A549 (cell line): Measurements from ENCODE around the gene NPAS1. TPM values are rescaled to one million over a fixed set of nuclear protein-coding genes. Genes with fewer than 3 reads are reported as not detected.

Experiments
- ATAC-seq, 2 experiments: fragments of 200-7000 bp in 1 of 2; fragments of >200 bp in 1 of 2; cut with Nextera tagmentation in 1 of 2; cut with Tn5 transposase in 1 of 2; 3 replicates each; pipeline versions ENCODE4 v1.8.0 to v1.9.1; 2018 to 2020; ENCODE audit warnings: mild to moderate bottlenecking in 1 of 2, moderate library complexity in 1 of 2
- CTCF ChIA-PET: fragments of 300-600 bp; sonication (Branson Sonifier 250); formaldehyde crosslinking; extraction: SDS; loops from one replicate; lab custom pipeline; 2021; ENCODE audit warnings: antibody characterized with exemption, inconsistent platforms; lab: Yijun Ruan, JAX
- POLR2A ChIA-PET: fragments of 350-600 bp; formaldehyde crosslinking; extraction: SDS; loops from one replicate; lab custom pipeline; 2021; ENCODE audit warnings: antibody characterized with exemption, inconsistent platforms; lab: Yijun Ruan, JAX
- DNase-seq, 2 experiments: peaks; one replicate each; pipeline versions ENCODE4 v3.0.0 to v3.0.0-alpha.2; 2011 to 2016; ENCODE audit warnings: low read depth in 1 of 2, low spot score in 1 of 2
- FAIRE-seq: peaks from 2 replicates; lab custom pipeline; 2011; peaks lifted over from hg19 to GRCh38; lab: Jason Lieb, UNC
- H3K27ac ChIP-seq, 2 experiments: fragments of >200 bp; sonication (Bioruptor Twin); formaldehyde crosslinking; 3 replicates each; pipeline ENCODE4 v1.5.1; 2016 to 2017
- H3K4me1 ChIP-seq: fragments of >200 bp; sonication (Bioruptor Twin); formaldehyde crosslinking; 3 replicates; pipeline ENCODE4 v1.6.1; 2016
- H3K4me2 ChIP-seq: fragments of >200 bp; sonication (Bioruptor Twin); formaldehyde crosslinking; 3 replicates; pipeline ENCODE4 v1.6.1; 2016
- H3K4me3 ChIP-seq: fragments of >200 bp; sonication (Bioruptor Twin); formaldehyde crosslinking; 3 replicates; pipeline ENCODE4 v1.5.1; 2016
- H3K9me3 ChIP-seq: fragments of >200 bp; sonication (Bioruptor Twin); formaldehyde crosslinking; 3 replicates; pipeline ENCODE4 v1.6.1; 2016
- CBX2 ChIP-seq: fragments of 200-600 bp; sonication (generic); IDR thresholded peaks from 2 replicates; pipeline ENCODE4 v1.6.1; 2016; ENCODE audit warnings: low read depth, mild to moderate bottlenecking, borderline replicate concordance
- CBX8 ChIP-seq: fragments of 200-600 bp; sonication (generic); IDR thresholded peaks from 2 replicates; pipeline ENCODE4 v1.6.1; 2016
- CHD2 ChIP-seq: fragments of 150-350 bp; IDR thresholded peaks from 2 replicates; pipeline ENCODE4 v1.6.1; 2014; ENCODE audit warnings: low read length; ENCODE audit not compliant: partially characterized antibody
- EHMT2 ChIP-seq: fragments of 200-600 bp; sonication (generic); IDR thresholded peaks from 2 replicates; pipeline ENCODE4 v1.6.1; 2016; ENCODE audit warnings: antibody characterized with exemption, low read depth, mild to moderate bottlenecking, moderate library complexity
- EP300 ChIP-seq, 2 experiments: fragments of >200 bp; sonication (Bioruptor Twin); formaldehyde crosslinking; IDR thresholded peaks; 2 replicates in 1 of 2; 3 replicates in 1 of 2; pipeline ENCODE4 v1.6.1; 2016 to 2017
- FOSB ChIP-seq: fragments of 250-450 bp; sonication (Bioruptor Pico); IDR thresholded peaks from 2 replicates; pipeline ENCODE4 v1.5.0; 2020; ENCODE audit warnings: mild to moderate bottlenecking, moderate library complexity
- FOSL2 ChIP-seq, 2 experiments: fragments of 450-650 bp in 1 of 2; fragments of >200 bp in 1 of 2; sonication (Bioruptor Twin) in 1 of 2; formaldehyde crosslinking; IDR thresholded peaks; 2 replicates each; pipeline versions ENCODE4 v1.5.0 to v1.6.1; 2016 to 2020; ENCODE audit warnings: mild to moderate bottlenecking in 1 of 2, moderate library complexity in 1 of 2
- HDAC2 ChIP-seq: fragments of 200-600 bp; sonication (generic); IDR thresholded peaks from 2 replicates; pipeline ENCODE4 v1.6.1; 2016
- KDM5A ChIP-seq: fragments of 200-600 bp; sonication (generic); IDR thresholded peaks from 2 replicates; pipeline ENCODE4 v1.6.1; 2016; ENCODE audit warnings: antibody characterized with exemption, mild to moderate bottlenecking
- NR3C1 ChIP-seq: fragments of >200 bp; sonication (Bioruptor Twin); formaldehyde crosslinking; IDR thresholded peaks from 3 replicates; pipeline ENCODE4 v1.6.1; 2017
- PHF8 ChIP-seq: fragments of 200-600 bp; sonication (generic); IDR thresholded peaks from 2 replicates; pipeline ENCODE4 v1.6.1; 2016; ENCODE audit warnings: low read depth, mild to moderate bottlenecking, antibody characterized with exemption, moderate library complexity, borderline replicate concordance
- RAD21 ChIP-seq, 2 experiments: fragments of >200 bp in 1 of 2; sonication (Bioruptor Twin) in 1 of 2; formaldehyde crosslinking in 1 of 2; IDR thresholded peaks in 1 of 2; conservative IDR thresholded peaks in 1 of 2; 2 replicates in 1 of 2; 3 replicates in 1 of 2; pipeline ENCODE4 v1.6.1; 2012 to 2018; ENCODE audit warnings: inconsistent platforms in 1 of 2
- RNF2 ChIP-seq: fragments of 200-600 bp; sonication (generic); IDR thresholded peaks from 2 replicates; pipeline ENCODE4 v1.6.1; 2016; ENCODE audit warnings: low read depth, mild to moderate bottlenecking, antibody characterized with exemption, moderate library complexity, borderline replicate concordance
- SREBF2 ChIP-seq: fragments of 450-650 bp; IDR thresholded peaks from 2 replicates; pipeline ENCODE4 v1.6.1; 2014; ENCODE audit warnings: mild to moderate bottlenecking, moderate library complexity
- TP53 ChIP-seq: fragments of 250-450 bp; sonication (Bioruptor Pico); IDR thresholded peaks from 2 replicates; pipeline ENCODE4 v1.5.0; 2021; ENCODE audit warnings: mild to moderate bottlenecking, moderate library complexity
- ZC3H11A ChIP-seq: fragments of 450-650 bp; IDR thresholded peaks from 2 replicates; pipeline ENCODE4 v1.6.1; 2014; ENCODE audit warnings: antibody characterized with exemption, mild to moderate bottlenecking
- ZFP36 ChIP-seq: fragments of 450-650 bp; IDR thresholded peaks from 2 replicates; pipeline ENCODE4 v1.6.1; 2014; ENCODE audit warnings: borderline replicate concordance; ENCODE audit not compliant: partially characterized antibody
- ZSCAN20 ChIP-seq: fragments of 250-450 bp; sonication (Bioruptor Pico); IDR thresholded peaks from 2 replicates; pipeline ENCODE4 v1.8.0; 2022; ENCODE audit warnings: mild to moderate bottlenecking, moderate library complexity
- WGBS: methylation state at CpG from one replicate; pipeline ENCODE4 v1.1.6; 2017; ENCODE audit errors: missing lambda C conversion rate; 5-methylcytosine and 5-hydroxymethylcytosine counted together
- polyA plus RNA-seq, 4 experiments: library from polyadenylated mRNA; depleted of rRNA in 3 of 4; stranded (reverse); fragments of >200 nt; fragmentation: RNase III in 1 of 4; extraction: RNeasy Plus Mini Kit Qiagen cat#74134 plus additional on column Dnase treatment in 1 of 4; gene quantifications; 2 replicates in 3 of 4; 3 replicates in 1 of 4; pipeline ENCODE4 v1.2.3, GENCODE V29; 2011 to 2017
- TF ChIP-seq, protein P1 (sequence below): fragments of >200 bp; sonication (Bioruptor Twin); formaldehyde crosslinking; IDR thresholded peaks from 2 replicates; pipeline ENCODE4 v1.6.1; 2016
- TF ChIP-seq, protein P2 (sequence below): fragments of 250-450 bp; sonication (Bioruptor Pico); IDR thresholded peaks from 2 replicates; pipeline ENCODE4 v1.5.0; 2020; ENCODE audit warnings: low read depth, mild to moderate bottlenecking, moderate library complexity
- TF ChIP-seq, protein P3 (sequence below): IDR thresholded peaks from 2 replicates; pipeline ENCODE4 v1.6.1; 2012; ENCODE audit warnings: low read depth, borderline replicate concordance
- TF ChIP-seq, protein P4 (sequence below): IDR thresholded peaks from 2 replicates; pipeline ENCODE4 v1.6.1; 2012
- TF ChIP-seq, protein P5 (sequence below): fragments of 200-600 bp; sonication (generic); IDR thresholded peaks from 2 replicates; pipeline ENCODE4 v1.6.1; 2016; ENCODE audit warnings: antibody characterized with exemption, mild to moderate bottlenecking, moderate library complexity
- TF ChIP-seq, protein P6 (sequence below): fragments of >200 bp; sonication (Bioruptor Twin); formaldehyde crosslinking; IDR thresholded peaks from 3 replicates; pipeline ENCODE4 v1.5.1; 2016

NPAS1 gene
- polyA plus RNA-seq, 2 of the 4 experiments (the other 2 are of a cell fraction): 1.5 to 2.3 TPM

DNA sequence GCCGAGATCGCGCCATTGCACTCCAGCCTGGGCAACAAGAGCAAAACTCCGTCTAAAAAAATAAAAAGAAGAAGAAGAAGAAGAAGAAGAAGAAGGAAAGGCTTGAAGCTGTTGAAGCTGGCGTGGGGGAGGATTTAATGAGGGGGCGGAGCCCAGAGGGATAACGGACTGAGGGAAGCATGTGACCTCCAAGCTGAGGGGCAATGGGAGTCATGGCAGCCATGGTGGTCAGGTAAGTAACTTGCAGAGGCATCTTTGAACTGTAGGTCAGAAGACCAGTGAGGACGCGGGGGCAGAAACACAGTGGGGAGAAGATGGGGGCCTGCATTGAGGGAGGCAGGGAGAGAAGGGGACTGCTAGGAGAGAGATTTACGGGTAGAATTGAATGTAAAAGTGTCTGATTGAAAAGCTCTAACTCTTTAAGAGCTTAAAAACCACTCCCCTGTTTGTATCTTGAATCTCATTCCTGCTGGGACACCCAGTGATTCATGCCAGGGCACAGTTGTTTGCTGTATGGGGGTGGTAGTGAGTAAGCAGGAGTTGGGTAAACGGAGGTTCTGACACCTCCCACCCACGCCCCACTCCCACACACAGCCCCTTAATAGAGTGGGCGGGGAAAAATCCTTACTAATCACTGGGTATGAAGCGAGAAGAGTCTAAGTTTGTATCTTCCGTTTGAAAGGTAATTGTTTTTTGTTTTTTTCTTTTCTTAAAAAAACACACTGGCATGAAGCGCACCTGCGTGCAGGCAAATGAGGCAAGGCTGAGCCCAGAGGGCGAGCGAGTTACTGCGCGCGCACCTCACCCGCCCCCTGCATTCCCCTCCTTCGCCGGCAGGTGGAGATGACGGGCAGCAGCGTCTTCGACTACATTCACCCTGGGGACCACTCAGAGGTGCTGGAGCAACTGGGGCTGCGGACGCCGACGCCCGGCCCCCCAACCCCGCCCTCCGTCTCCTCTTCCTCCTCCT is 15.8 kb downstream of the NPAS1 start (continued):
- TF ChIP-seq FOSL2 (IDR thresholded peaks at IDR 0.05) (peak; percentile 74), FOSL2 (CRISPR knock-in tag; IDR thresholded peaks at IDR 0.05) (peak; percentile 88), NR3C1 (no peak), FOSB (CRISPR knock-in tag) (no peak)
- TF ChIP-seq, protein P1, sequence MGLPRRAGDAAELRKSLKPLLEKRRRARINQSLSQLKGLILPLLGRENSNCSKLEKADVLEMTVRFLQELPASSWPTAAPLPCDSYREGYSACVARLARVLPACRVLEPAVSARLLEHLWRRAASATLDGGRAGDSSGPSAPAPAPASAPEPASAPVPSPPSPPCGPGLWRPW: no peak
- TF ChIP-seq, protein P2, sequence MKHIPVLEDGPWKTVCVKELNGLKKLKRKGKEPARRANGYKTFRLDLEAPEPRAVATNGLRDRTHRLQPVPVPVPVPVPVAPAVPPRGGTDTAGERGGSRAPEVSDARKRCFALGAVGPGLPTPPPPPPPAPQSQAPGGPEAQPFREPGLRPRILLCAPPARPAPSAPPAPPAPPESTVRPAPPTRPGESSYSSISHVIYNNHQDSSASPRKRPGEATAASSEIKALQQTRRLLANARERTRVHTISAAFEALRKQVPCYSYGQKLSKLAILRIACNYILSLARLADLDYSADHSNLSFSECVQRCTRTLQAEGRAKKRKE (CRISPR knock-in tag): no peak

DNA sequence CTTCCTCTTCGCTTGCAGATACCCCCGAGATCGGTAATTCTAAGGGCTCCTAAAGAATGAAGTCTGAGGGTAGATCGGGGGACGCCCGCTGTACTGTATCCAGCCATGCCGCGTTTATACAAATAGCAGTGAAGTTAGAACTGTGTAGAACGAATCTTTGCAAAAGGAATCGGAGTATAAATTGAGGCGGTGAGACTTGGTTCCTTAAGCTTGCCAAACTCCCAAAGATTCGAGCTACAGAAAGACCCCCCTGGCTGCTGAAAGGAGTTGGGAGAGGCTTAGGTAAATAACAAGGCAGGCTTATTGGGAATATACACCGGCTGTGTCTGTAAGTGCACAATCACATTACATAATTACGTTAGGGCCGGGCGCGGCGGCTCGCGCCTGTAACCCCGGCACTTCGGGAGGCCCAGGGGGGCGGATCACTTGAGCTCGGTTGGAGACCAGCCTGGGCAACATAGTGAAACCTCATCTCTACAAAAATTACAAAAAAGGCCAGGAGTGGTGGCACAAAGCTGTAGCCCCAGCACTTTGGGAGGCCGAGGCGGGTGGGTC is 16.5 kb downstream of the NPAS1 start:
- DNase-seq (peak in 1 of 2 experiments; percentile 59), ATAC-seq (peak; percentile 48 to 69), FAIRE-seq (no peak)
- peak overlapping the region; percentile 52 for H3K4me3 ChIP-seq
- CTCF ChIA-PET: interaction anchor here (0.6 to 11.2 kb wide), 36 partner anchors 8 to 529 kb away, joined by 3 to 127 read pairs (median 5); partner anchors contain the start of genes SAE1, TMEM160 and ZC3H4
- WGBS: 8% methylated on average over 26 of the region's 26 CpGs
- H3K4me1 ChIP-seq: peaks cover 17% of the 10 kb centered on the region
- peak overlapping the region; percentile 94 for H3K4me2 ChIP-seq
- no peaks in the 10 kb centered on the region for H3K9me3 ChIP-seq
- POLR2A ChIA-PET: interaction anchor here (0.6 to 3.1 kb wide), 3 partner anchors 77 to 115 kb away, joined by 3 to 18 read pairs (median 3); partner anchors contain the start of genes SAE1 and ZC3H4
- H3K27ac ChIP-seq: peak overlapping the region; percentile 89
- TF ChIP-seq, protein P3, sequence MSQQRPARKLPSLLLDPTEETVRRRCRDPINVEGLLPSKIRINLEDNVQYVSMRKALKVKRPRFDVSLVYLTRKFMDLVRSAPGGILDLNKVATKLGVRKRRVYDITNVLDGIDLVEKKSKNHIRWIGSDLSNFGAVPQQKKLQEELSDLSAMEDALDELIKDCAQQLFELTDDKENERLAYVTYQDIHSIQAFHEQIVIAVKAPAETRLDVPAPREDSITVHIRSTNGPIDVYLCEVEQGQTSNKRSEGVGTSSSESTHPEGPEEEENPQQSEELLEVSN: no peak; the same call in 1 of the 2 replicates
- TF ChIP-seq CBX8: no peak
- TF ChIP-seq PHF8: no peak
- TF ChIP-seq EP300 (IDR thresholded peaks at IDR 0.05): no peak
- TF ChIP-seq EHMT2: no peak
- TF ChIP-seq, protein P4, sequence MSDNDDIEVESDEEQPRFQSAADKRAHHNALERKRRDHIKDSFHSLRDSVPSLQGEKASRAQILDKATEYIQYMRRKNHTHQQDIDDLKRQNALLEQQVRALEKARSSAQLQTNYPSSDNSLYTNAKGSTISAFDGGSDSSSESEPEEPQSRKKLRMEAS: 0 out of 2 replicates have a peak, but pooled peaks have one; percentile 1
- TF ChIP-seq, protein P5, sequence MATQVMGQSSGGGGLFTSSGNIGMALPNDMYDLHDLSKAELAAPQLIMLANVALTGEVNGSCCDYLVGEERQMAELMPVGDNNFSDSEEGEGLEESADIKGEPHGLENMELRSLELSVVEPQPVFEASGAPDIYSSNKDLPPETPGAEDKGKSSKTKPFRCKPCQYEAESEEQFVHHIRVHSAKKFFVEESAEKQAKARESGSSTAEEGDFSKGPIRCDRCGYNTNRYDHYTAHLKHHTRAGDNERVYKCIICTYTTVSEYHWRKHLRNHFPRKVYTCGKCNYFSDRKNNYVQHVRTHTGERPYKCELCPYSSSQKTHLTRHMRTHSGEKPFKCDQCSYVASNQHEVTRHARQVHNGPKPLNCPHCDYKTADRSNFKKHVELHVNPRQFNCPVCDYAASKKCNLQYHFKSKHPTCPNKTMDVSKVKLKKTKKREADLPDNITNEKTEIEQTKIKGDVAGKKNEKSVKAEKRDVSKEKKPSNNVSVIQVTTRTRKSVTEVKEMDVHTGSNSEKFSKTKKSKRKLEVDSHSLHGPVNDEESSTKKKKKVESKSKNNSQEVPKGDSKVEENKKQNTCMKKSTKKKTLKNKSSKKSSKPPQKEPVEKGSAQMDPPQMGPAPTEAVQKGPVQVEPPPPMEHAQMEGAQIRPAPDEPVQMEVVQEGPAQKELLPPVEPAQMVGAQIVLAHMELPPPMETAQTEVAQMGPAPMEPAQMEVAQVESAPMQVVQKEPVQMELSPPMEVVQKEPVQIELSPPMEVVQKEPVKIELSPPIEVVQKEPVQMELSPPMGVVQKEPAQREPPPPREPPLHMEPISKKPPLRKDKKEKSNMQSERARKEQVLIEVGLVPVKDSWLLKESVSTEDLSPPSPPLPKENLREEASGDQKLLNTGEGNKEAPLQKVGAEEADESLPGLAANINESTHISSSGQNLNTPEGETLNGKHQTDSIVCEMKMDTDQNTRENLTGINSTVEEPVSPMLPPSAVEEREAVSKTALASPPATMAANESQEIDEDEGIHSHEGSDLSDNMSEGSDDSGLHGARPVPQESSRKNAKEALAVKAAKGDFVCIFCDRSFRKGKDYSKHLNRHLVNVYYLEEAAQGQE: no peak
- no peak for TF ChIP-seq HDAC2
- no peak for TF ChIP-seq CHD2
- TF ChIP-seq NR3C1: no peak
- TF ChIP-seq, protein P6, sequence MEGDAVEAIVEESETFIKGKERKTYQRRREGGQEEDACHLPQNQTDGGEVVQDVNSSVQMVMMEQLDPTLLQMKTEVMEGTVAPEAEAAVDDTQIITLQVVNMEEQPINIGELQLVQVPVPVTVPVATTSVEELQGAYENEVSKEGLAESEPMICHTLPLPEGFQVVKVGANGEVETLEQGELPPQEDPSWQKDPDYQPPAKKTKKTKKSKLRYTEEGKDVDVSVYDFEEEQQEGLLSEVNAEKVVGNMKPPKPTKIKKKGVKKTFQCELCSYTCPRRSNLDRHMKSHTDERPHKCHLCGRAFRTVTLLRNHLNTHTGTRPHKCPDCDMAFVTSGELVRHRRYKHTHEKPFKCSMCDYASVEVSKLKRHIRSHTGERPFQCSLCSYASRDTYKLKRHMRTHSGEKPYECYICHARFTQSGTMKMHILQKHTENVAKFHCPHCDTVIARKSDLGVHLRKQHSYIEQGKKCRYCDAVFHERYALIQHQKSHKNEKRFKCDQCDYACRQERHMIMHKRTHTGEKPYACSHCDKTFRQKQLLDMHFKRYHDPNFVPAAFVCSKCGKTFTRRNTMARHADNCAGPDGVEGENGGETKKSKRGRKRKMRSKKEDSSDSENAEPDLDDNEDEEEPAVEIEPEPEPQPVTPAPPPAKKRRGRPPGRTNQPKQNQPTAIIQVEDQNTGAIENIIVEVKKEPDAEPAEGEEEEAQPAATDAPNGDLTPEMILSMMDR: peak; percentile 16; the same call in 2 of the 3 replicates
- TF ChIP-seq TP53: no peak
- TF ChIP-seq ZFP36: no peak
- TF ChIP-seq ZC3H11A: no peak
- no peak for TF ChIP-seq KDM5A
- TF ChIP-seq RAD21 (conservative IDR thresholded peaks at IDR 0.05 in 1 of 2, IDR thresholded peaks at IDR 0.05 in 1 of 2): peak in 1 of 2 experiments; percentile 9; a peak in 1 of 5 replicates
- TF ChIP-seq ZSCAN20 (CRISPR knock-in tag): no peak
- no peak for TF ChIP-seq FOSL2 (IDR thresholded peaks at IDR 0.05)
- TF ChIP-seq FOSL2 (CRISPR knock-in tag; IDR thresholded peaks at IDR 0.05): no peak
- TF ChIP-seq SREBF2: no peak
- TF ChIP-seq CBX2: no peak
- no peak for TF ChIP-seq RNF2
